Activated gamma-delta T cell (primary cell): ENCODE results near the gene CNTLN.
"Not testable (repeated sequence)": the region's sequence is repeated elsewhere in the genome, so short reads cannot be mapped to it uniquely, and the experiment has no call there.

Source experiments
- DNase-seq: peaks from one replicate; lab custom pipeline; 2025; lab: John Stamatoyannopoulos, UW

CNTLN gene

GRCh38 chr9:17318821-17319320 is 184.0 kb downstream of the CNTLN start:
- no peak for DNase-seq

GRCh38 chr9:17319864-17320263 is 185.0 kb downstream of the CNTLN start:
- DNase-seq, result no peak

DNA sequence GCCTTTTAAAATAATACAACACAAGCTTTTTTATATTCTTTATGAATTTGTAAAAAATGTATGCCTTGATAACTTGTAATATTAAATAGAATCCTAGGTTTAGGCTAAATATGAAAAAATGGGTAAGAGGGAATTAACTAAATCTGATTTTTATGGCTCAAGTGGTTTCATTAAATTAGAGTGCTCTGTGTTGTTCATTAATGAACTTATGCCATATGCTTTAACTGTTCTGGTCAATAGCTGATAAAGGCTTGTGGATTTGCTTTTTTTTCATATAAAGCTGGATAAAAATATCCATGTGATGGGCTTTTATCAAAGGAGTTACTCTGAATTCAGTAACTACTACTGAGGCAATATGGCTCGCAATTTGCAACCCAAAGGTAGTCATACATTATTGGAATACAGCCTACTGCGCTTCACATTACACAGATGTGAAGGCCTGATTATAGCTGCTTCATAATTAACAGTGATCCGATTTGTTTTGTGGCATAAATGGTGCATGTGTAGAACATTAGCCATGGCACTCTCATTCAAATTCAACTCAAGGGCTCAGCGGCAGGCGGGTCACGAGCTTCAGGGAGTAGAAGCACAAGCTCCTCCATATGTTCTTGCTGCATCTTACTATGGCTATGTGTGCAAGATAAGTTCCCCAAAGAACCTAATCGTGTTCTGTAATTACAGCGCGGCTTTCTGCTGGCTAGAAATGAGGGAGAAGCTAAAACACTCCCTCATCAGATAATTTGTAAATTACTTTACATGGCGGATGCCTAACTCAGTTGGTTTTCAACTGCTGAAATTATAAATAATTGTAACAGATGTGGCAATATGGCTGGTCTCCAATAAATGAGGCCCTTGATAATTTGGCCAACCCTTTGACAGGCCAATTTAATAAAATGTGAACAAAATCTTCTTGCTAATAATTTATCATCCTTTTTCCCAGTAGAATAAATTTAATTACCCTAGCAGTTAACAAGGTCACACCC is 188.3 kb downstream of the CNTLN start:
- DNase-seq, result no peak

DNA sequence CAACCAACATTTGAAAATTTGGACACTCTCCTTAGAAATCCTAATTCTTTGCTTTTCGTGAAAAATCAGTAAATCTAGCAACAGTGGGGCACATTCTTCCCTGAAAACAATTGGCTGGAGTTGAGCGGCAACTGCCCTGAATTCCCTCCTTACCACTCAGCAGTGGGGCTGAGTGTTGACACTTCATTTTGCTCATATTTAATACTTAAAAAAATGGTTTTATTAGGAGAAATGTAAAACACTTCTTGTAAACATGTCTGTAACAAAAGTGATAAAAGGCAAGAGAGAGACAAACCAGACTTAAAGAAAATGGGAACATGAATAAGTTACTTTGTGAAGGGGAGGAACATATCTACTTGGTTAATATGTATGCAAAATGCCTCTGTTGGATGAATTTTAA is 193.5 kb downstream of the CNTLN start:
- no peak for DNase-seq

GRCh38 chr9:17330097-17330496 is 195.3 kb downstream of the CNTLN start:
- no peak for DNase-seq

GRCh38 chr9:17332115-17332514 is 197.3 kb downstream of the CNTLN start:
- DNase-seq, result no peak

GRCh38 chr9:17339156-17339555 is 204.3 kb downstream of the CNTLN start:
- no peak for DNase-seq

DNA sequence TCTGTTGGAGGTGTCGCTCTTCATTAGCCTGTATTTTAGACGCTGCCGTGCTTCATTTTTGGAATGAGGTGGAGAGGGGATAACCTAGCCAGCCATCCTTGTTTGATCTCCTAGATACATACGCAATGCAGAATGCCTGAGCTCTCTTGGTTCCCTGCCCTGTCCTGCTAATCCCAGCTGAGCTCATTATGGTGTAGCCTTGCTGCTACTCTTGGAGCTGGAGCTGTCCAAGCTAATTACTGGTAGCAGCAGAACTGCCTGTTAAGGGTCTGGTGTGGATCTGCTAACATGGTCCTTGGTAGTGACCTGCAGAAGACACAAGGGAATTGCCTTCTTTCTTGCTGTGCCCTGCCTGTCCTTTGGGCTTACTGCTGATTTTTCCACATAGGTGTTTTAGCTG is 207.9 kb downstream of the CNTLN start:
- DNase-seq, result no peak

DNA sequence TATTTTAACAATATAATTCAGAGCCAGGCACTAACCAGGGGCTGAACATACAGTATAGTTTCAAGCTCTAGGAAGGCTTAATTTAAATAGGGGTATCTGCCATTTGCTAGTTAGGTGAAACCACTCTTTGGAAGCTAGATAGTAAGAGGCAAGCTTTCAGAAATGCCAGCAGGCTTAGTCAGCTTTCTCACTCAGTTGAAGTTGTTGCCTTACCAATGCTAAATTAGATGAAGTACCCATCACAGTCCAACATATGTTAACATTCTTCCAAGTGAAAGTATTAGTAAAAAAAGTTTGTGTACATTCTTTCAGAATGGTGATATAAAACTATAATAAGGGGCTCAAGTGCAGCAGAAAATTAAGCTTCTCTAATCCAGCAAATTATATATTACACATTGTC is 215.0 kb downstream of the CNTLN start:
- DNase-seq, result no peak

GRCh38 chr9:17354006-17354405 is 219.2 kb downstream of the CNTLN start:
- not testable (repeated sequence) for DNase-seq

GRCh38 chr9:17361378-17361777 is 226.5 kb downstream of the CNTLN start:
- no peak for DNase-seq

- no peak for DNase-seq
These were observed 232.2 kb downstream of the CNTLN start for GRCh38 chr9:17367035-17367434.

- no peak for DNase-seq
These were observed 245.5 kb downstream of the CNTLN start for GRCh38 chr9:17380126-17380861.

DNA sequence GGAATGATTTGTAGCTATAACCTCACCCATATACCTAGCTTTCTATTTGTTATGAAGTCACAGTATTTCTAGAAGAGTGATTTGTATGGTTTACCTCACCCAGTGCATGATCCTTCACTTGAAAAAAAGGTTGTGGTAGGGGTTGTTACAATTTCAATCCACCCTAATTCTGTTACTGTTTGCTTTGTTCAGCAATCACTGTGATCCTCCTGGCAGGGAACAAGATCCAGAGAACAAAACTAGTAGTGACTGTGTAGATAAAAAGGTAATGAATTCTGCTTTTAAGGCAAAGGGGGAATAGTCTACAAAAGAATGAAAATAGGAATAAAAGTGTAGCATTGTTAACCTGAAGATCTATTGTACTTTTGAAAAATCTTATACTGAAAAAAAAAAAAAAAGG is 252.7 kb downstream of the CNTLN start:
- no peak for DNase-seq

GRCh38 chr9:17389026-17389425 is 254.2 kb downstream of the CNTLN start:
- DNase-seq, result no peak

GRCh38 chr9:17394881-17395510 is 260.2 kb downstream of the CNTLN start:
- DNase-seq, result no peak

- DNase-seq, result not testable (repeated sequence)
These were observed 262.4 kb downstream of the CNTLN start for GRCh38 chr9:17397166-17397728.

DNA sequence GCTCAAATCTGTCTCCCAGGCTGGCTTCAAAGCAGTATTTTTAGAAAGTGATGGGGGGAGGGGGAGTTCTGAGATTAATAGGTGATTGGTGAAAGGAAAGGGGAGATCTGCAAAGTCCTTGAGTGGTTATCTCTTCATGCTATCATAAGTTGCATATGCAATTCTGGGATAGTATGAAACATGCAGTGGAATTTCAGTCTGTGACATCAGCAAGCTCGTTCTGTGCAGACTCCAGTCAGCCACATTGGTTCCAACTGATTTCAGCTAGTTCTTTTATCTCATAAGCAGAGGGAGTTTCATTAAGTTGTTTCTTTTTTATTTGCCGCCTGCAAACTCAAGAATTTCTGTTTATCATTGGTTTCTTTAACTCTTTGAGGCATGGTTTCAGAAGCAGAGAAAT is 263.5 kb downstream of the CNTLN start:
- no peak for DNase-seq

DNA sequence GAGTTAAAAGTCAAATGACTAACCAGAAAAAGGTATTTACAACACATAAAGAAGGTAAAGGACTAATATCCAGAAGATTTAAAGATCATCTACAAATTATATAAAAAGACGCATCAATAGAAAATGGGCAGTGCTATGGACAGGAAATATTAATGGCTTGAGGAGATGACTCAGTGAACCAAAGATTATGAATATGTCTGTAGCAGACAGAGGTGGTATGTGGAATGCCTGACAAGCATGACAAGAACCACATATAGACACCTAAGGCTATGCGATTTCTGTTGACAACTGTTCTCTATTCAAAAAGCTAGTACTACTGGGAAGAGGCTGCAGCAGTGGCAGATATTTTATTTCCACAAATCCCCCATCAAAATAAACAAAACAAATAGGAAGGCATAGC is 267.0 kb downstream of the CNTLN start:
- no peak for DNase-seq

DNA sequence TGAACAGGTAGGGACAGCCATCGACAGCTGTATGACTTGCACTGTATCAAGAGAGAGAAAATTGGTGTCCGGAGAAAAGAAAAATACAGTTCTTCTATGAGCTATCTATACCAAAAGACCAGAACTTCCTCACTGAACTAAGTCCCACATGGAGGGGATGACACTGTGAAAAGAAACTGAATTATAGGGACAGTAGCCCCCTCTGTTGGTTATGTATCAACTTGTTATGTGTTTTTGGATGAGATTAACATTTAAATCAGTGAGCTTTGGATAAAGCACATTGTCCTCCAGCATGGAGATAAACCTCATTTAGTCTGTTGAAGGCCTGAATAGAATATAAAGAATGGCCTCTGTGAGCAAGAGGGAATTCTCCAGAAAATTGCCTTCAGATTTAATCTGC is 267.5 kb downstream of the CNTLN start:
- no peak for DNase-seq

DNA sequence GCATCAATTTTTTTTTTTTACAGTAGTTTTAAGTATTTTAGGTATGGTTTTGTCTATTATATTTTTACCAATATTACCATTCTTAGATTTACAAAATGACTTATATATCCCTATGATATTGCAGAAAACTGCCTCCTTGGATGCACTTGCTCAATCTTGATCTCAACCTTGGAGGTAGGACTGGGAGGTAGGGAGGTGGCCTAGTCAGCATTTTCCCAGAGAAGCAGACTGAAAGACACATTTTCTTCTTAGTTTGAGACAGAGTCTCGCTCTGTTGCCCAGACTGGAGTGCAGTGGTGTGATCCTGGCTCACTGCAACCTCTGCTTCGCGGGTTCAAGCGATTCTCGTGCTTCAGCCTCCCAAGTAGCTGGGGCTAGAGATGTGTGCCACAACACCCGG is 268.7 kb downstream of the CNTLN start:
- DNase-seq, result no peak

DNA sequence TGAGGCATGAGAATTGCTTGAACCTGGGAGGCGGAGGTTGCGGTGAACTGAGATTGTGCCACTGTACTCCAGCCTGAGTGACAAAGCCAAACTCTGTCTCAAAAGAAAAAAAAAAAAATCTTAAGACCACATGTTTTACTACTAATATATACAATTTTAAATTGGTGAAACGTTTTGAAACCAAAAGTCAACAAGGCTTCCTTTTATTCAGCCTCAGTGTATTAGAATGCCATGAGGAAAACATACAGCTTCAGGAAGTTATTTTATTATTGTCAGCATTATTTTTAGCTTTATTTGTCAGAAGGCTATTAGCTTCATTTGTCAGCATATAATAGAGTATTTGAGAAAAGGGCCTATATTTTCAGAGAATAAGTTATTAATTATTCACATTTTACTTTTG is 280.1 kb downstream of the CNTLN start:
- DNase-seq, result no peak
